HepG2 (cell line): ENCODE measurements around the gene SPTSSA. TPM values are rescaled to one million over a fixed set of nuclear protein-coding genes. Genes with fewer than 3 reads are reported as not detected.
A peak's percentile ranks its signal among the peaks of the same experiment; 100 is the strongest.

Experiments
- ASH2L ChIP-seq: fragments of 300-600, 200-600 bp; sonication (generic); IDR thresholded peaks from 2 replicates; pipeline ENCODE4 v1.7.0; 2017; ENCODE audit warnings: low read depth, mild to moderate bottlenecking, moderate library complexity, mixed read lengths, low read length; ENCODE audit not compliant: insufficient read length
- ATF7 ChIP-seq, 2 experiments: fragments of 450-650 bp in 1 of 2; sonication (generic) in 1 of 2; formaldehyde crosslinking in 1 of 2; IDR thresholded peaks; 2 replicates each; pipeline versions ENCODE4 v1.4.0 to v1.6.1; 2016 to 2020; ENCODE audit warnings: antibody characterized with exemption in 1 of 2, mild to moderate bottlenecking in 1 of 2, missing genetic modification reagents in 1 of 2
- IKZF1 ChIP-seq: fragments of 450-650 bp; IDR thresholded peaks from 2 replicates; pipeline ENCODE4 v1.7.1; 2016
- JARID2 ChIP-seq: sonication (generic); formaldehyde crosslinking; IDR thresholded peaks from 2 replicates; pipeline ENCODE4 v1.8.1; 2023; ENCODE audit warnings: missing genetic modification reagents, inconsistent platforms; ENCODE audit not compliant: insufficient replicate concordance
- PTBP1 ChIP-seq: fragments of 200-400 bp; formaldehyde crosslinking; IDR thresholded peaks from 2 replicates; pipeline ENCODE4 v1.6.1; 2018; ENCODE audit warnings: low read length, low read depth; ENCODE audit not compliant: poor library complexity, severe bottlenecking
- RBFOX2 ChIP-seq: fragments of 200-400 bp; formaldehyde crosslinking; IDR thresholded peaks from 2 replicates; pipeline ENCODE4 v1.6.1; 2017; ENCODE audit warnings: low read depth, mild to moderate bottlenecking, low read length
- ZNF510 ChIP-seq: sonication (generic); formaldehyde crosslinking; IDR thresholded peaks from 2 replicates; pipeline ENCODE4 v1.4.0; 2020; ENCODE audit warnings: low read depth, mild to moderate bottlenecking, missing genetic modification reagents
- ZNF598 ChIP-seq: sonication (generic); formaldehyde crosslinking; IDR thresholded peaks from 2 replicates; pipeline ENCODE4 v1.5.1; 2020; ENCODE audit warnings: mild to moderate bottlenecking, missing genetic modification reagents, borderline replicate concordance
- ZNF747 ChIP-seq: sonication (generic); formaldehyde crosslinking; IDR thresholded peaks from 2 replicates; pipeline ENCODE4 v1.8.1; 2023; ENCODE audit warnings: missing genetic modification reagents, mild to moderate bottlenecking, borderline replicate concordance
- polyA plus RNA-seq, 8 experiments: library from polyadenylated mRNA; depleted of rRNA in 3 of 8; stranded (reverse) in 7 of 8; unstranded in 1 of 8; fragments of >200 nt; fragmentation: Illumina TruSeq in 4 of 8; extraction: Trizol in 4 of 8; gene quantifications; 2 replicates each; pipeline versions ENCODE4 v1.2.1 to v1.2.3, GENCODE V29; 2011 to 2016; ENCODE audit warnings: low read depth in 4 of 8, missing spikeins in 1 of 8, mixed read lengths in 1 of 8; ENCODE audit not compliant: insufficient read depth in 1 of 8
- total RNA-seq, 5 experiments: library from RNA; depleted of rRNA; stranded (reverse); fragments of >200 nt; fragmentation: Illumina TruSeq; extraction: Trizol; gene quantifications; 2 replicates each; pipeline ENCODE4 v1.2.3, GENCODE V29; 2016; ENCODE audit warnings: low read depth in 1 of 5
- TF ChIP-seq, protein P1 (sequence below): sonication (generic); formaldehyde crosslinking; IDR thresholded peaks from 2 replicates; pipeline ENCODE4 v1.5.0; 2020; ENCODE audit warnings: missing genetic modification reagents
- TF ChIP-seq, protein P2 (sequence below): IDR thresholded peaks from 2 replicates; pipeline ENCODE4 v1.6.1; 2016; ENCODE audit warnings: missing biosample characterization, missing genetic modification reagents, low read depth
- TF ChIP-seq, protein P3 (sequence below): conservative IDR thresholded peaks from 2 replicates; pipeline ENCODE4 v1.6.1; 2018; ENCODE audit warnings: missing genetic modification reagents
- TF ChIP-seq, protein P4 (sequence below): sonication (generic); formaldehyde crosslinking; IDR thresholded peaks from 2 replicates; pipeline ENCODE4 v1.4.0; 2020; ENCODE audit warnings: mild to moderate bottlenecking, missing genetic modification reagents
- TF ChIP-seq, protein P5 (sequence below): sonication (generic); formaldehyde crosslinking; IDR thresholded peaks from 2 replicates; pipeline ENCODE4 v1.4.0; 2020; ENCODE audit warnings: missing genetic modification reagents, borderline replicate concordance
- TF ChIP-seq, protein P6 (sequence below): IDR thresholded peaks from 2 replicates; pipeline ENCODE4 v1.6.1; 2012; ENCODE audit warnings: inconsistent platforms
- TF ChIP-seq, protein P7 (sequence below): IDR thresholded peaks from 2 replicates; pipeline ENCODE4 v1.6.1; 2016; ENCODE audit warnings: mild to moderate bottlenecking, missing biosample characterization, missing genetic modification reagents

SPTSSA gene
- total and polyA plus RNA-seq, 2 of the 13 experiments (the other 11 are each of a cell fraction or from before 2014, with no cell fraction given): 19.1 to 86.1 TPM

DNA sequence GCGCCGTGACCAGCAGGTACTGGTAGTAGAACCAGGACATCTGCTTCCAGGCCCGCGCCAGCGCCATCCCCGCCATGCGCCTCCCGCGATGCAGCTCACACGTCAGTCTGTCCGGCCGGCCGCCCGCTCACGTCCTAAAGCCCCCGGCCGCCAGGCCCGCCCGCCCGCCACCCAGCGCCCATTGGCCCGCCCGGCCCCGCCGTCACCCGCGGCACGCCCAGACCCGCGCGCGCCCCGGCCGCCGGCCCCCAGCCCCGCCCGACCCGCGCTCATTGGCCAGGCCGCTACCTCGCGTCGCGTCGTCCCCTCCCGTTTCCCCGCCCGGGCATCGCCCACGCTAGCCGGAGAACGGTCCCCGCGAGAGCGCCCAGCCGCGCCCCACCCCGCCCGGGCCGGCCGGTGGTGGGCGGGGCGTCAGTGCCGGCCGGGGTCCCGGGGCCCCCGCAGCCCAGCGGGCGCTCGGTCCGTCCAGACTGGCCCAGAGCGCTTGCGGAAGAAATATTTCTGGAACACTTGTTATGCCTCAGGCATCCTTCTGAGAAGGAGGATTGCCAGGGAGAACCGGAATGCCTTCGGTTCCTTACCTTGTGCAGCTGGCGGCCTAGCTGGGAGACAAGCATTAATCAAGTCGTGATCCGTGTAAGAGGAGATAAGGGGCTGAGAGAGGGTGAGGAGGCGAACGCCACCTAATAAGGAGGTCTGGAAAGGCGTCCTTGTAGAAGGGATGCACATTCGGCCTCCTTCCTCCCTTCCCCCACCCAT, at the start of gene SPTSSA (continued):
- TF ChIP-seq, protein P1, sequence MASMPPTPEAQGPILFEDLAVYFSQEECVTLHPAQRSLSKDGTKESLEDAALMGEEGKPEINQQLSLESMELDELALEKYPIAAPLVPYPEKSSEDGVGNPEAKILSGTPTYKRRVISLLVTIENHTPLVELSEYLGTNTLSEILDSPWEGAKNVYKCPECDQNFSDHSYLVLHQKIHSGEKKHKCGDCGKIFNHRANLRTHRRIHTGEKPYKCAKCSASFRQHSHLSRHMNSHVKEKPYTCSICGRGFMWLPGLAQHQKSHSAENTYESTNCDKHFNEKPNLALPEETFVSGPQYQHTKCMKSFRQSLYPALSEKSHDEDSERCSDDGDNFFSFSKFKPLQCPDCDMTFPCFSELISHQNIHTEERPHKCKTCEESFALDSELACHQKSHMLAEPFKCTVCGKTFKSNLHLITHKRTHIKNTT (CRISPR knock-in tag): 0 out of 2 replicates have a peak, but pooled peaks have one; percentile 57
- TF ChIP-seq, protein P2, sequence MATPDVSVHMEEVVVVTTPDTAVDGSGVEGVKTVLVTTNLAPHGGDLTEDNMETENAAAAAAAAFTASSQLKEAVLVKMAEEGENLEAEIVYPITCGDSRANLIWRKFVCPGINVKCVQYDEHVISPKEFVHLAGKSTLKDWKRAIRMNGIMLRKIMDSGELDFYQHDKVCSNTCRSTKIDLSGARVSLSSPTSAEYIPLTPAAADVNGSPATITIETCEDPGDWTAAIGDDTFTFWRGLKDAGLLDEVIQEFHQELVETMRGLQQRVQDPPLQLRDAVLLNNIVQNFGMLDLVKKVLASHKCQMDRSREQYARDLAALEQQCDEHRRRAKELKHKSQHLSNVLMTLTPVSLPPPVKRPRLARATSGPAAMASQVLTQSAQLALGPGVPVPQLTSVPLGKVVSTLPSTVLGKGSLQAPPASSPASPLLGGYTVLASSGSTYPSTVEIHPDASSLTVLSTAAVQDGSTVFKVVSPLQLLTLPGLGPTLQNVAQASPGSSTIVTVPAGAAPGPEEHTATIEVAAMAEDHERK (CRISPR knock-in tag): 0 out of 2 replicates have a peak, but pooled peaks have one; percentile 7
- no peak for TF ChIP-seq ZNF747
- TF ChIP-seq PTBP1: no peak
- TF ChIP-seq ZNF598 (CRISPR knock-in tag): no peak; the same call in 1 of the 2 replicates
- no peak for TF ChIP-seq ATF7 (IDR thresholded peaks at IDR 0.05)
- no peak; the same call in 1 of the 2 replicates for TF ChIP-seq ATF7 (CRISPR knock-in tag; IDR thresholded peaks at IDR 0.05)
- TF ChIP-seq ASH2L: peak; percentile 85
- TF ChIP-seq, protein P3, sequence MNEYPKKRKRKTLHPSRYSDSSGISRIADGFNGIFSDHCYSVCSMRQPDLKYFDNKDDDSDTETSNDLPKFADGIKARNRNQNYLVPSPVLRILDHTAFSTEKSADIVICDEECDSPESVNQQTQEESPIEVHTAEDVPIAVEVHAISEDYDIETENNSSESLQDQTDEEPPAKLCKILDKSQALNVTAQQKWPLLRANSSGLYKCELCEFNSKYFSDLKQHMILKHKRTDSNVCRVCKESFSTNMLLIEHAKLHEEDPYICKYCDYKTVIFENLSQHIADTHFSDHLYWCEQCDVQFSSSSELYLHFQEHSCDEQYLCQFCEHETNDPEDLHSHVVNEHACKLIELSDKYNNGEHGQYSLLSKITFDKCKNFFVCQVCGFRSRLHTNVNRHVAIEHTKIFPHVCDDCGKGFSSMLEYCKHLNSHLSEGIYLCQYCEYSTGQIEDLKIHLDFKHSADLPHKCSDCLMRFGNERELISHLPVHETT (CRISPR knock-in tag): peak; percentile 84; the same call in 1 of the 2 replicates
- TF ChIP-seq, protein P4, sequence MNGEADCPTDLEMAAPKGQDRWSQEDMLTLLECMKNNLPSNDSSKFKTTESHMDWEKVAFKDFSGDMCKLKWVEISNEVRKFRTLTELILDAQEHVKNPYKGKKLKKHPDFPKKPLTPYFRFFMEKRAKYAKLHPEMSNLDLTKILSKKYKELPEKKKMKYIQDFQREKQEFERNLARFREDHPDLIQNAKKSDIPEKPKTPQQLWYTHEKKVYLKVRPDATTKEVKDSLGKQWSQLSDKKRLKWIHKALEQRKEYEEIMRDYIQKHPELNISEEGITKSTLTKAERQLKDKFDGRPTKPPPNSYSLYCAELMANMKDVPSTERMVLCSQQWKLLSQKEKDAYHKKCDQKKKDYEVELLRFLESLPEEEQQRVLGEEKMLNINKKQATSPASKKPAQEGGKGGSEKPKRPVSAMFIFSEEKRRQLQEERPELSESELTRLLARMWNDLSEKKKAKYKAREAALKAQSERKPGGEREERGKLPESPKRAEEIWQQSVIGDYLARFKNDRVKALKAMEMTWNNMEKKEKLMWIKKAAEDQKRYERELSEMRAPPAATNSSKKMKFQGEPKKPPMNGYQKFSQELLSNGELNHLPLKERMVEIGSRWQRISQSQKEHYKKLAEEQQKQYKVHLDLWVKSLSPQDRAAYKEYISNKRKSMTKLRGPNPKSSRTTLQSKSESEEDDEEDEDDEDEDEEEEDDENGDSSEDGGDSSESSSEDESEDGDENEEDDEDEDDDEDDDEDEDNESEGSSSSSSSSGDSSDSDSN (CRISPR knock-in tag): peak; percentile 95; the same call in 1 of the 2 replicates
- no peak for TF ChIP-seq JARID2 (CRISPR knock-in tag)
- TF ChIP-seq ZNF510: peak; percentile 90
- TF ChIP-seq, protein P5, sequence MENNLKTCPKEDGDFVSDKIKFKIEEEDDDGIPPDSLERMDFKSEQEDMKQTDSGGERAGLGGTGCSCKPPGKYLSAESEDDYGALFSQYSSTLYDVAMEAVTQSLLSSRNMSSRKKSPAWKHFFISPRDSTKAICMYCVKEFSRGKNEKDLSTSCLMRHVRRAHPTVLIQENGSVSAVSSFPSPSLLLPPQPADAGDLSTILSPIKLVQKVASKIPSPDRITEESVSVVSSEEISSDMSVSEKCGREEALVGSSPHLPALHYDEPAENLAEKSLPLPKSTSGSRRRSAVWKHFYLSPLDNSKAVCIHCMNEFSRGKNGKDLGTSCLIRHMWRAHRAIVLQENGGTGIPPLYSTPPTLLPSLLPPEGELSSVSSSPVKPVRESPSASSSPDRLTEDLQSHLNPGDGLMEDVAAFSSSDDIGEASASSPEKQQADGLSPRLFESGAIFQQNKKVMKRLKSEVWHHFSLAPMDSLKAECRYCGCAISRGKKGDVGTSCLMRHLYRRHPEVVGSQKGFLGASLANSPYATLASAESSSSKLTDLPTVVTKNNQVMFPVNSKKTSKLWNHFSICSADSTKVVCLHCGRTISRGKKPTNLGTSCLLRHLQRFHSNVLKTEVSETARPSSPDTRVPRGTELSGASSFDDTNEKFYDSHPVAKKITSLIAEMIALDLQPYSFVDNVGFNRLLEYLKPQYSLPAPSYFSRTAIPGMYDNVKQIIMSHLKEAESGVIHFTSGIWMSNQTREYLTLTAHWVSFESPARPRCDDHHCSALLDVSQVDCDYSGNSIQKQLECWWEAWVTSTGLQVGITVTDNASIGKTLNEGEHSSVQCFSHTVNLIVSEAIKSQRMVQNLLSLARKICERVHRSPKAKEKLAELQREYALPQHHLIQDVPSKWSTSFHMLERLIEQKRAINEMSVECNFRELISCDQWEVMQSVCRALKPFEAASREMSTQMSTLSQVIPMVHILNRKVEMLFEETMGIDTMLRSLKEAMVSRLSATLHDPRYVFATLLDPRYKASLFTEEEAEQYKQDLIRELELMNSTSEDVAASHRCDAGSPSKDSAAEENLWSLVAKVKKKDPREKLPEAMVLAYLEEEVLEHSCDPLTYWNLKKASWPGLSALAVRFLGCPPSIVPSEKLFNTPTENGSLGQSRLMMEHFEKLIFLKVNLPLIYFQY (CRISPR knock-in tag): peak; percentile 76
- TF ChIP-seq, protein P6, sequence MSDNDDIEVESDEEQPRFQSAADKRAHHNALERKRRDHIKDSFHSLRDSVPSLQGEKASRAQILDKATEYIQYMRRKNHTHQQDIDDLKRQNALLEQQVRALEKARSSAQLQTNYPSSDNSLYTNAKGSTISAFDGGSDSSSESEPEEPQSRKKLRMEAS: peak; percentile 96
- no peak for TF ChIP-seq IKZF1
- TF ChIP-seq, protein P7, sequence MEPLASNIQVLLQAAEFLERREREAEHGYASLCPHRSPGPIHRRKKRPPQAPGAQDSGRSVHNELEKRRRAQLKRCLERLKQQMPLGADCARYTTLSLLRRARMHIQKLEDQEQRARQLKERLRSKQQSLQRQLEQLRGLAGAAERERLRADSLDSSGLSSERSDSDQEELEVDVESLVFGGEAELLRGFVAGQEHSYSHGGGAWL (CRISPR knock-in tag): peak; percentile 93
- TF ChIP-seq RBFOX2: peak; percentile 98
